IPS DF 6.9 (cell line): ENCODE results near the gene TMEM144.

ENCODE experiments used
- DNase-seq: peaks from one replicate; pipeline ENCODE4 v3.0.0-alpha.2; 2013; ENCODE audit warnings: low read depth, low spot score
- H3K27ac ChIP-seq: one replicate; pipeline ENCODE4 v1.5.1; 2013; ENCODE audit warnings: low read length, control low read depth
- H3K27me3 ChIP-seq: 2 replicates; pipeline ENCODE4 v1.6.1; 2013; ENCODE audit warnings: mild to moderate bottlenecking, low read length; ENCODE audit not compliant: control insufficient read depth, insufficient read depth
- H3K36me3 ChIP-seq: 2 replicates; pipeline ENCODE4 v1.6.1; 2013; ENCODE audit warnings: low read length; ENCODE audit not compliant: control insufficient read depth, insufficient read depth
- H3K4me1 ChIP-seq: 2 replicates; pipeline ENCODE4 v1.6.1; 2013; ENCODE audit warnings: low read length; ENCODE audit not compliant: control insufficient read depth, insufficient read depth
- H3K4me3 ChIP-seq: 2 replicates; pipeline ENCODE4 v1.5.1; 2013; ENCODE audit warnings: mild to moderate bottlenecking, low read length
- H3K9me3 ChIP-seq: 2 replicates; pipeline ENCODE4 v1.6.1; 2013; ENCODE audit warnings: low read length, inconsistent platforms; ENCODE audit not compliant: control insufficient read depth, insufficient read depth
- WGBS: extraction: QIAGEN DNeasy Blood & Tissue Kit; methylation state at CpG from one replicate; pipeline ENCODE4 v1.1.7; 2013; ENCODE audit warnings: mixed read lengths, missing lambda C conversion rate; ENCODE audit not compliant: insufficient read length, insufficient coverage; 5-methylcytosine and 5-hydroxymethylcytosine counted together

The TMEM144 gene

DNA sequence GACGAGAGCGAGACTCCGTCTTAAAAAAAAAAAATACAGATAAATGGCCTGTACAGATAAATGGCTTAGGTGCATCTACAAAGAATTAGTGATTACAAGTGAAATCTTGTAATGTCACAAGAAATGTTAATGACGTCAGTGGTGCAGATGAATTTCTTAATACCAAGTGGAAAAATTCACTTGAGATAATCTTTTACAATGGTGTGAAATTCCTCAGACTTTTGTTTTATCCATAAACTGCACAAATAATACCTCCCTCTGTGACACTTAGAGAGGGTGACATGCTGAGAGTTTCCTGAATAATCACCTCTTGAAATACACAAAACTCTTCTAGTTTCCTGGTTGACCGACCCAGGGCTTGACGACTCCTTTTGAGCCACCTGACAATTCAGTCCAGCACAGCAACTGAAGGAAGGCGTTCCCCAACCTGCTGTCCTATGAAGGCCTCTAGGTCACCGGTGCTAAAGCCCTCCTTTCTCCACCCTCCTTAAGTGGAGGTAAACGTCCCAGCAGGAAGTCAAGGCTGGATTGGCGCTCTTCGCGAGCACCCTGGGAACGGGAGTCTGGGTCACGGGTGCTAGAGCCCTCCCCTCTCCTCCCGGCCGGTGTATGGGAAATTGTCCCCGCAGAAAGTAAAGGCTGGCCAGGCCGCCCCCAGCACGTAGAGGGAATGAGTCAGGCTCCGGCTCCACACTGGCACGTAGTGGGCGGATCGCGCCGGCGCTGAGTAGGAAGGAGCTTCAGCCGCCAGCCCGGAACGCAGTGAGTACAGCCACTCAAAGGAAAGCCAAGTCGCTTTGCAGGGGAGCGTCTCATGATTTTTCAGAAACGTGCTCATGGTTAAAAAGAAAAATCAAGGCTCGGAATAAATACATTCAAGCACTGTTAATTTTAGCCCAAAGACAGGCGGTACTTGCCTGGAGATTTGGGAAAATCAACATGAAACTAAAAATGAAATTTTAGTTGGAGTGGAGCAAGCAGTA is at the start of gene TMEM144:
Gene TMEM144 (plus strand): TSS at position 662 of the 983 bp plus-strand sequence. CDS start 2,182 bp downstream, outside the sequence.
- DNase-seq: peak; percentile 55
- WGBS: no CpG with 5 or more reads among the region's 34 CpGs
- Histone ChIP-seq H3K36me3 (no peaks in the 10 kb centered on the region), H3K4me3 (peak within 1 kb of the TSS; percentile 55; the same call in 1 of the 2 replicates), H3K27me3 (no peaks in the 10 kb centered on the region), H3K9me3 (no peaks in the 10 kb centered on the region), H3K27ac (no peak within 1 kb of the TSS), H3K4me1 (no peaks in the 10 kb centered on the region)

DNA sequence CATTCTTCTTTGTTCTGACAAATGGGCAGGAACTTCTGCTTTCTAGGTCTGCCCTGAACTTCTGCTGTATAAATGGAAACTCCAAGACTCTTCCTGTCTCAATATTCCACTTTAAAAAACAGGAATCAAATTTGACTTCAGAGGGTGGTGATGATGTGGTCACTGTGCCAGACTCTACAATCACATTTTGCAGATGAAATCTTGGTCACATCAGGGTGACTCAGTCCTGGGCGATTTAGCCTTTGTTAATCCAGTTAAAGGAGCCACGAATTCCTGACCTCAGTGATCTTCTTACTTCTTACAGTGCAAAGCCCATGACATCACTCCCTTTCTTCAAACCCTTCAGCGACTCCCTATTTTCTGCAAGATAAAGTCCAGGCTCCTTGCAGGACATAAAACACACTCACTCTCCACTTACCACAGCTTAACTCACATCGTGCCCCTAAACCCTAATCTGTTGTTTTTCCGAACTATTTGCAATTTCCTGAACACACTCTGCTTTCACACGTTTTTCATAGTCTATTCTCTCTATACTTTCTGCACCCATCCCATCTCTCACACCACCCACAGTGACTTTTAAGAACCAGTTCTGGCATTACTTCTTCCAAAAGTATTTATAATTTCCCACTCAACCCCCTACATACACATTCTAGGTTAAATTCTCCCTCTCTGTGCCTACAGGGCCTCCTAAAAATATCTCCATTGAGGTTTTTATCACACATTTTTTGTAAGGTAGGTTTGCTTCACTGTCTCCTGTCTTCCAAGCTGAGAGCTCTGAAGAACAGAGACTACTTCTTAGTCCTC is 48.5 kb upstream of the TMEM144 start:
- WGBS: no CpG with 5 or more reads among the region's 6 CpGs
- Histone ChIP-seq H3K4me1 (no peaks in the 10 kb centered on the region), H3K27ac (no peak overlapping the region), H3K4me3 (no peak overlapping the region), H3K27me3 (no peaks in the 10 kb centered on the region), H3K36me3 (no peaks in the 10 kb centered on the region), H3K9me3 (no peaks in the 10 kb centered on the region)
- DNase-seq: no peak

- H3K27ac ChIP-seq: no peak overlapping the region
- H3K4me1 ChIP-seq: no peaks in the 10 kb centered on the region
- no peaks in the 10 kb centered on the region for H3K36me3 ChIP-seq
- no peaks in the 10 kb centered on the region for H3K9me3 ChIP-seq
- H3K4me3 ChIP-seq: no peak overlapping the region
- H3K27me3 ChIP-seq: no peaks in the 10 kb centered on the region
- DNase-seq: no peak
- WGBS: no CpG with 5 or more reads among the region's 5 CpGs
Observed at GRCh38 chr4:158162631-158163030, 47.7 kb upstream of the TMEM144 start.

GRCh38 chr4:158163941-158164767 is 46.1 kb upstream of the TMEM144 start:
- Histone ChIP-seq H3K4me3 (no peak overlapping the region), H3K36me3 (no peaks in the 10 kb centered on the region), H3K9me3 (no peaks in the 10 kb centered on the region), H3K4me1 (no peaks in the 10 kb centered on the region), H3K27ac (no peak overlapping the region), H3K27me3 (no peaks in the 10 kb centered on the region)
- no peak for DNase-seq
- no CpG with 5 or more reads among the region's 10 CpGs for WGBS

DNA sequence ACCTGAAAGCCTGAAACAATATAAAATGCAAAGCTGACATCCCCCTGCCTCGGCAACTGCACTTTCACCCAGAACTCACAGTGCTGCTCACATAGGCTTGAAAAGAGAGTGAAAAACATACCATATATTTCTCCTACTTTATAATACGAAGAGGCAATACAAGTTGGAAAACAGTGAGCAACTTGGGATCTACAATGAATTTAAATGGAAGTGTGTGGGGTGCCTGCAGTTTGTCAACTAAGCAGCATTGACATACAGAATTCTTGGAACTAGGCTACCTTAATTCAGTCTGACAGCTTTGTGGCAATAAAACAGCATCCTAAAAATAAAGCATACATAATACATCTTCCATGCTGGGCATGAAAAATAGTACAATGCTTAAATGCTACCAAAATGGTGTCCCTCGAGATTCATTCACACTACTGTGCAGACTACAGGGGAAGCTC is 45.5 kb upstream of the TMEM144 start:
- Histone ChIP-seq H3K27me3 (no peaks in the 10 kb centered on the region), H3K9me3 (no peaks in the 10 kb centered on the region), H3K4me1 (no peaks in the 10 kb centered on the region), H3K36me3 (no peaks in the 10 kb centered on the region), H3K4me3 (no peak overlapping the region), H3K27ac (no peak overlapping the region)
- WGBS: no CpG with 5 or more reads among the region's 3 CpGs
- no peak for DNase-seq

GRCh38 chr4:158166701-158167100 is 43.6 kb upstream of the TMEM144 start:
- no CpG with 5 or more reads among the region's 2 CpGs for WGBS
- Histone ChIP-seq H3K4me1 (no peaks in the 10 kb centered on the region), H3K4me3 (no peak overlapping the region), H3K36me3 (no peaks in the 10 kb centered on the region), H3K27ac (no peak overlapping the region), H3K9me3 (no peaks in the 10 kb centered on the region), H3K27me3 (no peaks in the 10 kb centered on the region)
- DNase-seq: no peak

- H3K27ac ChIP-seq: no peak overlapping the region
- no CpG with 5 or more reads among the region's 5 CpGs for whole genome bisulfite sequencing
- no peak for DNase-seq
Observed at GRCh38 chr4:158168606-158169005, 41.7 kb upstream of the TMEM144 start.

GRCh38 chr4:158169506-158169905 is 40.8 kb upstream of the TMEM144 start:
- Histone ChIP-seq H3K4me3 (no peak overlapping the region), H3K27me3 (no peaks in the 10 kb centered on the region), H3K36me3 (no peaks in the 10 kb centered on the region), H3K27ac (no peak overlapping the region), H3K9me3 (no peaks in the 10 kb centered on the region), H3K4me1 (no peaks in the 10 kb centered on the region)
- WGBS: no CpG with 5 or more reads among the region's 3 CpGs
- no peak for DNase-seq

More at GRCh38 chr4:158168606-158169005, 41.7 kb upstream of the TMEM144 start:
- no peaks in the 10 kb centered on the region for H3K36me3 ChIP-seq
- no peak overlapping the region for H3K4me3 ChIP-seq
- no peaks in the 10 kb centered on the region for H3K4me1 ChIP-seq
- H3K27me3 ChIP-seq: no peaks in the 10 kb centered on the region
- no peaks in the 10 kb centered on the region for H3K9me3 ChIP-seq

GRCh38 chr4:158169931-158170690 is 40.2 kb upstream of the TMEM144 start:
- Histone ChIP-seq H3K27ac (no peak overlapping the region), H3K27me3 (no peaks in the 10 kb centered on the region), H3K4me1 (no peaks in the 10 kb centered on the region), H3K9me3 (no peaks in the 10 kb centered on the region), H3K36me3 (no peaks in the 10 kb centered on the region), H3K4me3 (no peak overlapping the region)
- 100% methylated on average over 2 of the region's 18 CpGs for whole genome bisulfite sequencing
- DNase-seq: no peak
